Hepatocyte (in vitro differentiated cells): ENCODE measurements around the gene TP53I3. TPM values are rescaled to one million over a fixed set of nuclear protein-coding genes. Genes with fewer than 3 reads are reported as not detected.
A peak's percentile ranks its signal among the peaks of the same experiment; 100 is the strongest.

Experiments used
- DNase-seq: peaks from one replicate; pipeline ENCODE4 v3.0.0-alpha.2; 2016; ENCODE audit warnings: low spot score
- H2AFZ ChIP-seq: fragments of 200-600 bp; sonication (generic); 2 replicates; pipeline ENCODE4 v1.6.0; 2016; ENCODE audit warnings: antibody characterized with exemption, mild to moderate bottlenecking
- H3K27ac ChIP-seq: fragments of 200-600 bp; sonication (generic); 2 replicates; pipeline ENCODE4 v1.5.1; 2016; ENCODE audit warnings: mild to moderate bottlenecking
- H3K27me3 ChIP-seq: fragments of 200-600 bp; sonication (generic); 2 replicates; pipeline ENCODE4 v1.6.1; 2016
- H3K36me3 ChIP-seq: fragments of 200-600 bp; sonication (generic); replicated peaks from 2 replicates; pipeline ENCODE4 v1.5.1; 2016; ENCODE audit warnings: low read depth; ENCODE audit not compliant: insufficient read depth
- H3K4me1 ChIP-seq: fragments of 200-600 bp; sonication (generic); 2 replicates; pipeline ENCODE4 v1.5.1; 2016; ENCODE audit warnings: mild to moderate bottlenecking, moderate library complexity; ENCODE audit not compliant: insufficient read depth
- H3K4me2 ChIP-seq: fragments of 200-600 bp; sonication (generic); 2 replicates; pipeline ENCODE4 v1.6.0; 2016
- H3K4me3 ChIP-seq: fragments of 200-600 bp; sonication (generic); 2 replicates; pipeline ENCODE4 v1.5.1; 2016; ENCODE audit warnings: mild to moderate bottlenecking
- H3K79me2 ChIP-seq: fragments of 200-600 bp; sonication (generic); 2 replicates; pipeline ENCODE4 v1.6.0; 2017; ENCODE audit warnings: mild to moderate bottlenecking
- H3K9me2 ChIP-seq: fragments of 200-600 bp; sonication (generic); replicated peaks from 2 replicates; pipeline ENCODE4 v1.6.0; 2017; ENCODE audit warnings: mild to moderate bottlenecking; ENCODE audit not compliant: insufficient read depth
- H3K9me3 ChIP-seq: fragments of 200-600 bp; sonication (generic); 2 replicates; pipeline ENCODE4 v1.5.1; 2016; ENCODE audit warnings: low read depth, mild to moderate bottlenecking
- H4K20me1 ChIP-seq: fragments of 200-600 bp; sonication (generic); 2 replicates; pipeline ENCODE4 v1.6.0; 2016; ENCODE audit warnings: mild to moderate bottlenecking; ENCODE audit not compliant: insufficient read depth, poor library complexity, severe bottlenecking
- EZH2 ChIP-seq: fragments of 200-600 bp; sonication (generic); IDR thresholded peaks from 2 replicates; pipeline ENCODE4 v1.6.1; 2016; ENCODE audit warnings: antibody characterized with exemption, mild to moderate bottlenecking, borderline replicate concordance
- EZH2phosphoT487 ChIP-seq: fragments of 200-600 bp; sonication (generic); IDR thresholded peaks from one replicate; pipeline ENCODE4 v1.6.1; 2018; ENCODE audit warnings: antibody characterized with exemption, mild to moderate bottlenecking, low read depth, moderate library complexity; ENCODE audit not compliant: unreplicated experiment, severe bottlenecking
- WGBS: methylation state at CpG from one replicate; pipeline ENCODE4 v1.1.6; 2016; ENCODE audit warnings: low lambda C conversion rate; ENCODE audit errors: missing lambda C conversion rate; 5-methylcytosine and 5-hydroxymethylcytosine counted together
- polyA plus RNA-seq: library from polyadenylated mRNA; unstranded; fragments of >200 nt; fragmentation: Nextera tagmentation; extraction: Ambion mirVana; gene quantifications from 2 replicates; pipeline ENCODE4 v1.2.1, GENCODE V29; 2016
- total RNA-seq: library from RNA; depleted of rRNA; stranded (reverse); fragments of >200 nt; gene quantifications from 2 replicates; pipeline ENCODE4 v1.2.3, GENCODE V29; 2014
- TF ChIP-seq, protein P1 (sequence below): fragments of 200-600 bp; sonication (generic); IDR thresholded peaks from 2 replicates; pipeline ENCODE4 v1.5.1; 2016; ENCODE audit warnings: antibody characterized with exemption, mild to moderate bottlenecking; ENCODE audit not compliant: poor library complexity

TP53I3 gene
- total and polyA plus RNA-seq, 2 experiments from 2014 or later, result 31.9 to 56.2 TPM

DNA sequence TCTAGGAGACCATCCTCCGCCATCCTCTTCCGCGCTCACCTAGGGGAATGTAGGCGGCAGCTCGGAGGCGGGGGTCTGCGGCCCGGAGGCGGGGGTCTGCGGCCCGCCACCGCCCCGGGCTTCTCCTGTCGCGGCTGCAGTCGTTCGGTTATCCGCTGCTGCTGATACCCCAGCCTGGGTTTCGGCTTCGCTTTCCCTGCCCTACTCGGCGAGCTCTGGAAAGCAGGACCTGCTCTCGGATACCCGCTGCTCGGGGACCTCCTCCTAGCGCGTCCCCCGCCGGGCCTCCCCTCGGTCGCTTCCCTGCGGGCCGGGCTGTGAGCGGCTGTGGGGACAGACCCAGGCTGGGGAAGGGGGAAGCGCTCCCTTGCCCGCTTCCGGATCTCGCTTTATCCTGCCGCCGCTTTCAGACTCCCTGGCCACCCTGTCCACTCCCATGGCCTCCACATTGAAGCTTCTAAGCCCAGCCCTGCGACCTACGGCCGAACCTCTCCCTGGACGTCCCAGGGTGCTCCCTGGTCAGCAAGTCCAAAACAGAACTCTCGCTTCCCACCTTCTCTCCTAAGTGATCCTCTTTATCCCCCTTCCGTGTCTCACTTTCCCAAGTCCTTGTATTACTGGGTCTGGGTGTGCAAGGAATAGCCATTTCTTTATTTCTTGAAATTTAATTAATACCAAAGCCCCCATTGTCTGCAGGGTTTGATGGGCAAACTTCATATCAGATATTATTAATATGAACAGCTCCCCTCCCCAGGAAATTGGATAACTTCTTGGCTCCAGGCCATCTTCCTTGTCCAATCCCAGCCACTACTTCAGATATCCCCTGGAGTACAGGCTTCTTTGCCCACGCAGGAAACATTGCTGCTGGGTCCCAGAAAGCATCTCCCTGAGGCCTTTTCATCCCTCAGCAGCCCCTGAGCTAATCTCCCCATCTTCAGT, 34.3 kb downstream of the TP53I3 start:
- no peak overlapping the region for H3K27ac ChIP-seq
- H3K79me2 ChIP-seq, result peaks cover 5% of the 10 kb centered on the region
- TF ChIP-seq EZH2phosphoT487 (no peak), EZH2 (no peak)
- TF ChIP-seq, protein P1, sequence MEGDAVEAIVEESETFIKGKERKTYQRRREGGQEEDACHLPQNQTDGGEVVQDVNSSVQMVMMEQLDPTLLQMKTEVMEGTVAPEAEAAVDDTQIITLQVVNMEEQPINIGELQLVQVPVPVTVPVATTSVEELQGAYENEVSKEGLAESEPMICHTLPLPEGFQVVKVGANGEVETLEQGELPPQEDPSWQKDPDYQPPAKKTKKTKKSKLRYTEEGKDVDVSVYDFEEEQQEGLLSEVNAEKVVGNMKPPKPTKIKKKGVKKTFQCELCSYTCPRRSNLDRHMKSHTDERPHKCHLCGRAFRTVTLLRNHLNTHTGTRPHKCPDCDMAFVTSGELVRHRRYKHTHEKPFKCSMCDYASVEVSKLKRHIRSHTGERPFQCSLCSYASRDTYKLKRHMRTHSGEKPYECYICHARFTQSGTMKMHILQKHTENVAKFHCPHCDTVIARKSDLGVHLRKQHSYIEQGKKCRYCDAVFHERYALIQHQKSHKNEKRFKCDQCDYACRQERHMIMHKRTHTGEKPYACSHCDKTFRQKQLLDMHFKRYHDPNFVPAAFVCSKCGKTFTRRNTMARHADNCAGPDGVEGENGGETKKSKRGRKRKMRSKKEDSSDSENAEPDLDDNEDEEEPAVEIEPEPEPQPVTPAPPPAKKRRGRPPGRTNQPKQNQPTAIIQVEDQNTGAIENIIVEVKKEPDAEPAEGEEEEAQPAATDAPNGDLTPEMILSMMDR, result no peak
- H3K27me3 ChIP-seq, result no peaks in the 10 kb centered on the region
- DNase-seq, result peak; percentile 32
- H4K20me1 ChIP-seq, result no peaks in the 10 kb centered on the region
- WGBS, result 6% methylated on average over 24 of the region's 47 CpGs
- peak overlapping the region; percentile 94 for H3K4me3 ChIP-seq
- peak overlapping the region; percentile 87 for H3K4me2 ChIP-seq
- H3K4me1 ChIP-seq, result peaks cover 10% of the 10 kb centered on the region
- peak overlapping the region; percentile 81 for H2AFZ ChIP-seq
- no peaks in the 10 kb centered on the region for H3K9me2 ChIP-seq
- H3K9me3 ChIP-seq, result no peaks in the 10 kb centered on the region
- H3K36me3 ChIP-seq, result no peaks in the 10 kb centered on the region

DNA sequence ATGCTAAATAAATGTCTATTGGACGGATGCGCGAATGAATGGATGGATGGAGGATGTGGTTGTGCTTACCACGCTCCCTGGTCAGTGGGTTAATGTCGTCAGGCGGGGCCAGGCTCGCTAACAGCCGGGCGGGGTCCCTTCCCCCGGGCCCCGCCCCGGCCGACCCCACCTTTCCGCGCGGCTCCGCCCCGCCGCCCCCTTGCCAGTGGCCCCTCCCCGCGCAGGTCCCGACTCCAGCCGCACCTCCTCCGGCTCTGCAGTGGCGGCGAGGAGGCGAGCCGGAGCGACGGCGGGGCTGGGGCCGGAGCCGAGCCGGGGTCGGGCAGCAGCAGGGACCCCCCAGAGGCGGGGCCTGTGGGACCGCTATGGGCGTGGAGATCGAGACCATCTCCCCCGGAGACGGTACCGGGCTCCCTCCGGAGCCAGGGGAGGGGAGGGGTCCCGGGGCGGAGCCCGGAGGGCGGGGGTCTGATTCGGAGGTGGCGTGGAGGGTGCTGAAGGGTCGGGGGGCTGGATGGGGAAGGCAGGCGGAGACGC, 35.1 kb downstream of the TP53I3 start, which contains the start of gene FKBP1B:
Gene FKBP1B, plus strand, starts transcription at position 257 of the 537 bp plus-strand sequence. Its CDS starts 109 bp downstream, at position 366.
- Histone ChIP-seq H3K9me2 (no peaks in the 10 kb centered on the region), H3K27ac (no peak within 1 kb of the TSS), H3K4me3 (peak within 1 kb of the TSS; percentile 94), H4K20me1 (no peaks in the 10 kb centered on the region), H3K4me1 (peaks cover 10% of the 10 kb centered on the region), H3K36me3 (no peaks in the 10 kb centered on the region), H2AFZ (peak within 1 kb of the TSS; percentile 81), H3K9me3 (no peaks in the 10 kb centered on the region), H3K79me2 (peaks cover 5% of the 10 kb centered on the region), H3K27me3 (no peaks in the 10 kb centered on the region), H3K4me2 (peak within 1 kb of the TSS; percentile 87)
- 0% methylated on average over 16 of the region's 52 CpGs for WGBS
- TF ChIP-seq EZH2 (no peak), EZH2phosphoT487 (no peak)
- TF ChIP-seq, protein P1, result no peak
- peak; percentile 82 for DNase-seq

- Histone ChIP-seq H3K9me2 (no peaks in the 10 kb centered on the region), H3K27me3 (no peaks in the 10 kb centered on the region), H3K4me2 (peak overlapping the region; percentile 87), H3K4me1 (peaks cover 10% of the 10 kb centered on the region), H3K36me3 (no peaks in the 10 kb centered on the region), H3K9me3 (no peaks in the 10 kb centered on the region), H3K79me2 (peaks cover 5% of the 10 kb centered on the region), H4K20me1 (no peaks in the 10 kb centered on the region), H2AFZ (peak overlapping the region; percentile 81), H3K27ac (no peak overlapping the region), H3K4me3 (peak overlapping the region; percentile 94)
- no peak for TF ChIP-seq EZH2phosphoT487
- TF ChIP-seq, protein P1, result no peak
- TF ChIP-seq EZH2, result no peak
- DNase-seq, result no peak
- 49% methylated on average over 23 of the region's 23 CpGs for WGBS
These were observed 35.7 kb downstream of the TP53I3 start for GRCh38 chr2:24048769-24049484.
